PC-9 (cell line): ENCODE data around the gene FAM124B. TPM values are rescaled to one million over a fixed set of nuclear protein-coding genes. Genes with fewer than 3 reads are reported as not detected.
"Not testable (repeated sequence)": the region's sequence is repeated elsewhere in the genome, so short reads cannot be mapped to it uniquely, and the experiment has no call there.

Experiments
- BruUV-seq: library from RNA; stranded (reverse); fragments of 400-500 nt; replicated peaks from 2 replicates; lab custom pipeline; 2021; lab: Mats Ljungman, UMichigan
- CTCF ChIA-PET: fragments of 300-600 bp; sonication (Branson Sonifier 250); formaldehyde crosslinking; loops from one replicate; lab custom pipeline; 2022; ENCODE audit warnings: antibody characterized with exemption; lab: Charles Lee
- POLR2A ChIA-PET: fragments of 300-600 bp; sonication (Branson Sonifier 250); formaldehyde crosslinking; loops from one replicate; lab custom pipeline; 2022; ENCODE audit warnings: antibody characterized with exemption; ENCODE audit not compliant: unreplicated experiment; lab: Charles Lee
- DNase-seq, 2 experiments: peaks; one replicate each; pipeline versions ENCODE4 v3.0.0 to v3.0.0-alpha.2; 2015 to 2022; ENCODE audit warnings: mixed read lengths in 1 of 2
- H2AFZ ChIP-seq: fragments of 200-600 bp; sonication (generic); 2 replicates; pipeline ENCODE4 v1.8.1; 2017; ENCODE audit warnings: antibody characterized with exemption
- H3F3A ChIP-seq: fragments of 200-600 bp; sonication (generic); 2 replicates; pipeline ENCODE4 v1.8.1; 2017; ENCODE audit warnings: antibody characterized with exemption, mild to moderate bottlenecking, low read depth; ENCODE audit not compliant: insufficient read depth
- H3K27ac ChIP-seq: fragments of 200-600 bp; sonication (generic); 2 replicates; pipeline ENCODE4 v1.6.1; 2016; ENCODE audit warnings: mixed run types
- H3K27me3 ChIP-seq: fragments of 200-600 bp; sonication (generic); 2 replicates; pipeline ENCODE4 v1.6.1; 2016; ENCODE audit warnings: low read depth, mixed run types; ENCODE audit not compliant: insufficient read depth
- H3K36me3 ChIP-seq: fragments of 200-600 bp; sonication (generic); 2 replicates; pipeline ENCODE4 v1.6.1; 2016; ENCODE audit warnings: low read depth, mixed run types
- H3K4me1 ChIP-seq: fragments of 200-600 bp; sonication (generic); replicated peaks from 2 replicates; pipeline ENCODE4 v1.6.1; 2016; ENCODE audit warnings: mixed run types; ENCODE audit not compliant: insufficient read depth
- H3K4me2 ChIP-seq: fragments of 200-600 bp; sonication (generic); 2 replicates; pipeline ENCODE4 v1.6.1; 2017; ENCODE audit warnings: mixed run types
- H3K4me3 ChIP-seq: fragments of 200-600 bp; sonication (generic); 2 replicates; pipeline ENCODE4 v1.6.1; 2016; ENCODE audit warnings: mixed run types
- H3K79me2 ChIP-seq: fragments of 200-600 bp; sonication (generic); 2 replicates; pipeline ENCODE4 v1.6.1; 2017; ENCODE audit warnings: low read depth, mixed run types
- H3K9me2 ChIP-seq: fragments of 200-600 bp; sonication (generic); 2 replicates; pipeline ENCODE4 v1.8.1; 2017; ENCODE audit warnings: mild to moderate bottlenecking; ENCODE audit not compliant: insufficient read depth
- H3K9me3 ChIP-seq: fragments of 200-600 bp; sonication (generic); 2 replicates; pipeline ENCODE4 v1.8.1; 2016; ENCODE audit warnings: low read depth; ENCODE audit not compliant: insufficient read depth
- H4K20me1 ChIP-seq: fragments of 200-600 bp; sonication (generic); 2 replicates; pipeline ENCODE4 v1.8.1; 2017; ENCODE audit not compliant: insufficient read depth
- CTCF ChIP-seq: fragments of 200-600 bp; sonication (generic); conservative IDR thresholded peaks from 2 replicates; pipeline ENCODE4 v1.6.1; 2017; ENCODE audit warnings: mixed run types, antibody characterized with exemption, mild to moderate bottlenecking, moderate library complexity
- EZH2 ChIP-seq: fragments of 200-600 bp; sonication (generic); IDR thresholded peaks from 2 replicates; pipeline ENCODE4 v1.8.0; 2017; ENCODE audit warnings: antibody characterized with exemption, low read depth
- intact Hi-C: fragments of 100-400 bp; cut with micrococcal nuclease; formaldehyde crosslinking; loops from one replicate; pipeline ENCODE4 v1.10.0; 2022; ENCODE audit not compliant: unreplicated experiment
- total RNA-seq: library from RNA; stranded (reverse); gene quantifications from 2 replicates; pipeline ENCODE4 v1.2.3, GENCODE V29; 2021

The FAM124B gene
- total RNA-seq, 1 experiment from 2014 or later, result 0.17 TPM

GRCh38 chr2:224400174-224400810 is 1.6 kb downstream of the FAM124B start:
- Histone ChIP-seq H3K27ac (no peak overlapping the region), H3F3A (no peaks in the 10 kb centered on the region), H3K4me1 (no peaks in the 10 kb centered on the region), H3K79me2 (no peaks in the 10 kb centered on the region), H4K20me1 (no peaks in the 10 kb centered on the region), H3K4me2 (no peak overlapping the region), H3K36me3 (no peaks in the 10 kb centered on the region), H3K9me2 (no peaks in the 10 kb centered on the region), H3K4me3 (no peak overlapping the region), H2AFZ (no peak overlapping the region), H3K9me3 (no peaks in the 10 kb centered on the region), H3K27me3 (no peaks in the 10 kb centered on the region)
- ChIA-PET CTCF (interaction anchor here (0.5 kb wide), 1 partner anchor 428 kb away, joined by 3 read pairs; no protein-coding TSS in a partner anchor), POLR2A (interaction anchor here (0.6 kb wide), 1 partner anchor 39 kb away, joined by 3 read pairs; no protein-coding TSS in a partner anchor)
- TF ChIP-seq EZH2, result no peak
- no peak for TF ChIP-seq CTCF
- no TSS peak for BruUV-seq
- DNase-seq, result no peak
- intact Hi-C loops, result no loop called here

GRCh38 chr2:224398289-224398688 is 3.6 kb downstream of the FAM124B start:
- no peak for DNase-seq
- Histone ChIP-seq H3K27me3 (no peaks in the 10 kb centered on the region), H3K4me2 (no peak overlapping the region), H3K27ac (no peak overlapping the region), H3K9me3 (no peaks in the 10 kb centered on the region), H4K20me1 (no peaks in the 10 kb centered on the region), H3K4me1 (no peaks in the 10 kb centered on the region), H2AFZ (no peak overlapping the region), H3K9me2 (no peaks in the 10 kb centered on the region), H3K36me3 (no peaks in the 10 kb centered on the region), H3F3A (no peaks in the 10 kb centered on the region), H3K4me3 (no peak overlapping the region), H3K79me2 (no peaks in the 10 kb centered on the region)
- POLR2A ChIA-PET, result interaction anchor here (0.6 to 0.7 kb wide), 2 partner anchors 436 to 592 kb away, joined by 3 to 4 read pairs; no protein-coding TSS in a partner anchor
- intact Hi-C loops, result no loop called here
- CTCF ChIA-PET, result interaction anchor here (0.7 kb wide), 1 partner anchor 72 kb away, joined by 3 read pairs; no protein-coding TSS in a partner anchor
- TF ChIP-seq CTCF (no peak), EZH2 (no peak)
- no TSS peak for BruUV-seq

- H3K79me2 ChIP-seq, H2AFZ ChIP-seq, H3K4me2 ChIP-seq, H4K20me1 ChIP-seq, H3K36me3 ChIP-seq, intact Hi-C loops, BruUV-seq, DNase-seq, H3K27me3 ChIP-seq, CTCF ChIA-PET, POLR2A ChIA-PET, H3K9me2 ChIP-seq, H3K4me3 ChIP-seq, H3K27ac ChIP-seq, H3F3A ChIP-seq, H3K9me3 ChIP-seq, H3K4me1 ChIP-seq: not testable (repeated sequence)
These were observed 4.8 kb downstream of the FAM124B start for GRCh38 chr2:224397100-224397499.
